Upper lobe of left lung (tissue), 4 donors: ENCODE data around the gene SCARB2.

Experiments used
- CTCF ChIP-seq, 6 experiments: fragments of 450-650 bp in 4 of 6; fragments of 200-600 bp in 2 of 6; sonication (generic) in 2 of 6; IDR thresholded peaks; one replicate each; pipeline ENCODE4 v1.5.1; 2016 to 2019; ENCODE audit warnings: antibody characterized with exemption in 6 of 6
- POLR2A ChIP-seq, 4 donors: fragments of 450-650 bp; IDR thresholded peaks; one replicate each; pipeline ENCODE4 v1.5.1; 2016 to 2017; ENCODE audit warnings: antibody characterized with exemption in 4 of 4, mild to moderate bottlenecking in 2 of 4

- TF ChIP-seq POLR2A (IDR thresholded peaks at IDR 0.05) = no peak
- no peak for TF ChIP-seq CTCF (IDR thresholded peaks at IDR 0.05)
Observed at GRCh38 chr4:76233529-76233928, 19.9 kb upstream of the SCARB2 start.
